Ovary (tissue), 9 donors: Measurements from ENCODE around the gene TGM2. TPM values are rescaled to one million over a fixed set of nuclear protein-coding genes. Genes with fewer than 3 reads are reported as not detected.

Experiments
- DNase-seq, 5 donors: peaks; one replicate each; pipeline ENCODE4 v3.0.0-alpha.2; 2019 to 2020
- H3K27ac ChIP-seq, 2 donors: fragments of 200-600 bp; one replicate each; pipeline versions ENCODE4 v1.5.1 to v1.8.0; 2019 to 2022
- H3K27me3 ChIP-seq: fragments of 200-600 bp; one replicate; pipeline ENCODE4 v1.8.0; 2022
- H3K36me3 ChIP-seq: fragments of 200-600 bp; sonication (generic); one replicate; pipeline ENCODE4 v1.5.1; 2019
- H3K4me1 ChIP-seq: one replicate; pipeline ENCODE4 v1.8.1; 2013; ENCODE audit warnings: mild to moderate bottlenecking, moderate library complexity; ENCODE audit not compliant: insufficient read depth
- H3K4me3 ChIP-seq: fragments of 200-600 bp; sonication (generic); one replicate; pipeline ENCODE4 v1.5.1; 2017
- H3K9me3 ChIP-seq, 2 donors: fragments of 200-600 bp in 1 of 2; sonication (generic) in 1 of 2; one replicate each; pipeline versions ENCODE4 v1.5.1 to v1.8.1; 2013 to 2019; ENCODE audit warnings: mild to moderate bottlenecking in 1 of 2, moderate library complexity in 1 of 2
- CTCF ChIP-seq, 3 donors: fragments of 450-650 bp in 2 of 3; fragments of 200-600 bp in 1 of 3; IDR thresholded peaks; one replicate each; pipeline versions ENCODE4 v1.5.1 to v1.8.0; 2016 to 2022; ENCODE audit warnings: antibody characterized with exemption in 3 of 3, mild to moderate bottlenecking in 1 of 3
- EP300 ChIP-seq: sonication (generic); formaldehyde crosslinking; IDR thresholded peaks from one replicate; pipeline ENCODE4 v1.6.1; 2017; ENCODE audit warnings: antibody characterized with exemption
- POLR2A ChIP-seq: fragments of 450-650 bp; IDR thresholded peaks from one replicate; pipeline ENCODE4 v1.6.1; 2017; ENCODE audit warnings: antibody characterized with exemption, mild to moderate bottlenecking, moderate library complexity
- WGBS, 3 donors: extraction: QIAGEN DNeasy Blood & Tissue Kit in 1 of 3; methylation state at CpG; one replicate each; pipeline versions ENCODE4 v1.1.5 to v1.1.7; 2013 to 2017; 5-methylcytosine and 5-hydroxymethylcytosine counted together
- intact Hi-C, 4 donors: fragments of 100-400 bp; cut with DNase I; formaldehyde crosslinking; loops; one replicate each; pipeline versions ENCODE4 v1.11.0 to v1.15.1; 2022 to 2023
- polyA plus RNA-seq, 2 donors: library from polyadenylated mRNA; stranded (reverse); fragments of 200-250 nt in 1 of 2; fragments of 350-450 nt in 1 of 2; fragmentation: Illumina TruSeq in 1 of 2; extraction: RNeasy Lipid Tissue Mini Kit (QIAGEN cat#74804) in 1 of 2; gene quantifications; one replicate each; pipeline ENCODE4 v1.2.3, GENCODE V29; 2013 to 2014
- total RNA-seq, 7 donors: library from RNA; depleted of rRNA in 2 of 7; stranded (reverse); fragments of >200 nt in 2 of 7; fragmentation: NEBNext Ultra II Directional in 3 of 7; extraction: Animal tissue kit (Norgen Biotek cat#: 25700) in 3 of 7; gene quantifications; one replicate each; pipeline versions ENCODE4 v1.1.0 to v1.2.4, GENCODE V29; 2016 to 2023
- donor health status: DM: no; HTN: no; CAD: no; lungs with moderate emphysema.
- donor health status: DM: no; HTN: no; CAD: no.
- donor health status: Bipolar disorder and iron deficiency.
- donor health status: DM: yes; HTN: yes; CAD: no.
- donor health status: DM: no; HTN: no; CAD: no.
- donor health status: DM: yes; HTN: yes; CAD: no.

Gene TGM2
- total and polyA plus RNA-seq, 9 donors: 15.0 to 320 (median 52.8) TPM

GRCh38 chr20:38201356-38201755 is 36.3 kb upstream of the TGM2 start:
- H3K36me3 ChIP-seq: no peaks in the 10 kb centered on the region
- 55 to 66% (median 66%) methylated on average over 6 of the region's 6 CpGs for WGBS, 3 donors
- no peak for DNase-seq

GRCh38 chr20:38200646-38201045 is 35.6 kb upstream of the TGM2 start:
- H3K27ac ChIP-seq: no peak overlapping the region
- 86 to 91% (median 87%) methylated on average over 3 of the region's 3 CpGs for WGBS, 3 donors
- intact Hi-C loops: no loop called here
- no peak for DNase-seq
- H3K36me3 ChIP-seq: no peaks in the 10 kb centered on the region
- H3K9me3 ChIP-seq: no peaks in the 10 kb centered on the region
- no peak overlapping the region for H3K4me3 ChIP-seq
- TF ChIP-seq POLR2A: no peak
- TF ChIP-seq CTCF (IDR thresholded peaks at IDR 0.05): no peak
- no peak for TF ChIP-seq EP300
- H3K4me1 ChIP-seq: no peaks in the 10 kb centered on the region
- H3K27me3 ChIP-seq: no peaks in the 10 kb centered on the region

More at GRCh38 chr20:38201356-38201755, 36.3 kb upstream of the TGM2 start:
- no peaks in the 10 kb centered on the region for H3K4me1 ChIP-seq
- no peaks in the 10 kb centered on the region for H3K9me3 ChIP-seq
- H3K4me3 ChIP-seq: no peak overlapping the region
- H3K27ac ChIP-seq: no peak overlapping the region
- no peaks in the 10 kb centered on the region for H3K27me3 ChIP-seq
- intact Hi-C loops: no loop called here
- no peak for TF ChIP-seq CTCF (IDR thresholded peaks at IDR 0.05)
- no peak for TF ChIP-seq EP300
- no peak for TF ChIP-seq POLR2A

- Histone ChIP-seq H3K9me3 (no peaks in the 10 kb centered on the region), H3K27ac (no peak overlapping the region), H3K36me3 (no peaks in the 10 kb centered on the region), H3K4me3 (no peak overlapping the region), H3K4me1 (no peaks in the 10 kb centered on the region), H3K27me3 (no peaks in the 10 kb centered on the region)
- TF ChIP-seq POLR2A (no peak), EP300 (no peak), CTCF (IDR thresholded peaks at IDR 0.05) (no peak)
- WGBS, 3 donors: 51 to 58% (median 57%) methylated on average over 14 of the region's 14 CpGs
- intact Hi-C loops: no loop called here
- DNase-seq: no peak
Observed at GRCh38 chr20:38199501-38200390, 34.7 kb upstream of the TGM2 start.

- Histone ChIP-seq H3K27ac (no peak overlapping the region), H3K36me3 (no peaks in the 10 kb centered on the region), H3K4me3 (no peak overlapping the region), H3K9me3 (no peaks in the 10 kb centered on the region), H3K27me3 (no peaks in the 10 kb centered on the region), H3K4me1 (no peaks in the 10 kb centered on the region)
- DNase-seq: no peak
- intact Hi-C loops: no loop called here
- no peak for TF ChIP-seq CTCF (IDR thresholded peaks at IDR 0.05)
- no peak for TF ChIP-seq EP300
- no peak for TF ChIP-seq POLR2A
- 82 to 87% (median 82%) methylated on average over 8 of the region's 8 CpGs for WGBS, 3 donors
Observed at GRCh38 chr20:38198238-38198861, 33.3 kb upstream of the TGM2 start.
